Central memory CD8-positive, alpha-beta T cell (primary cell): ENCODE measurements around the gene UPF3A.

ENCODE experiments used
- ATAC-seq: fragments of 150-1000 bp; cut with Tn5 transposase; replicated peaks from 2 replicates; pipeline ENCODE4 v1.10.0; 2022; ENCODE audit warnings: mild to moderate bottlenecking, moderate FRiP score, moderate number of reproducible peaks; ENCODE audit not compliant: poor library complexity, severe bottlenecking; ENCODE audit errors: extremely low read depth
- DNase-seq, 2 donors: peaks; one replicate each; pipeline ENCODE4 v3.0.0; 2021; ENCODE audit warnings: low spot score in 2 of 2
- H3K27ac Mint-ChIP-seq: one replicate; pipeline ENCODE4 v1.8.0; 2022; ENCODE audit warnings: low read depth, mild to moderate bottlenecking, moderate library complexity, mixed read lengths
- H3K27me3 Mint-ChIP-seq: one replicate; pipeline ENCODE4 v1.8.0; 2022; ENCODE audit warnings: mixed read lengths
- H3K36me3 Mint-ChIP-seq: one replicate; pipeline ENCODE4 v1.8.0; 2022; ENCODE audit warnings: mild to moderate bottlenecking, moderate library complexity, mixed read lengths; ENCODE audit not compliant: insufficient read depth
- H3K4me1 Mint-ChIP-seq: one replicate; pipeline ENCODE4 v1.8.0; 2022; ENCODE audit warnings: mixed read lengths
- H3K4me3 Mint-ChIP-seq: one replicate; pipeline ENCODE4 v1.8.0; 2022; ENCODE audit warnings: mild to moderate bottlenecking, moderate library complexity, mixed read lengths
- H3K9me3 Mint-ChIP-seq: one replicate; pipeline ENCODE4 v1.8.0; 2022; ENCODE audit warnings: mixed read lengths

Gene UPF3A

GRCh38 chr13:114296448-114296847, 15.0 kb downstream of the UPF3A start:
- ATAC-seq = no peak
- H3K36me3 Mint-ChIP-seq = peaks cover 47% of the 10 kb centered on the region
- no peak for DNase-seq
- peaks cover 9% of the 10 kb centered on the region for H3K4me1 Mint-ChIP-seq
- no peak overlapping the region for H3K4me3 Mint-ChIP-seq
- no peak overlapping the region for H3K27ac Mint-ChIP-seq
- no peaks in the 10 kb centered on the region for H3K27me3 Mint-ChIP-seq
- no peaks in the 10 kb centered on the region for H3K9me3 Mint-ChIP-seq

GRCh38 chr13:114296902-114297301, 15.5 kb downstream of the UPF3A start:
- no peak overlapping the region for H3K4me3 Mint-ChIP-seq
- no peak overlapping the region for H3K27ac Mint-ChIP-seq
- H3K36me3 Mint-ChIP-seq = peaks cover 46% of the 10 kb centered on the region
- no peak for DNase-seq
- H3K4me1 Mint-ChIP-seq = peaks cover 6% of the 10 kb centered on the region
- no peaks in the 10 kb centered on the region for H3K9me3 Mint-ChIP-seq
- no peak for ATAC-seq
- H3K27me3 Mint-ChIP-seq = no peaks in the 10 kb centered on the region

GRCh38 chr13:114298866-114299265, 17.5 kb downstream of the UPF3A start:
- H3K4me3 Mint-ChIP-seq = no peak overlapping the region

GRCh38 chr13:114299604-114300305, 18.4 kb downstream of the UPF3A start:
- H3K36me3 Mint-ChIP-seq = peaks cover 42% of the 10 kb centered on the region
- H3K9me3 Mint-ChIP-seq = no peaks in the 10 kb centered on the region
- DNase-seq (no peak), ATAC-seq (no peak)
- H3K27me3 Mint-ChIP-seq = no peaks in the 10 kb centered on the region
- no peak overlapping the region for H3K4me3 Mint-ChIP-seq
- no peak overlapping the region for H3K27ac Mint-ChIP-seq
- H3K4me1 Mint-ChIP-seq = peaks cover 6% of the 10 kb centered on the region

More at GRCh38 chr13:114298866-114299265, 17.5 kb downstream of the UPF3A start:
- H3K27ac Mint-ChIP-seq = no peak overlapping the region
- DNase-seq (no peak), ATAC-seq (no peak)
- peaks cover 42% of the 10 kb centered on the region for H3K36me3 Mint-ChIP-seq
- H3K27me3 Mint-ChIP-seq = no peaks in the 10 kb centered on the region
- no peaks in the 10 kb centered on the region for H3K9me3 Mint-ChIP-seq
- peaks cover 6% of the 10 kb centered on the region for H3K4me1 Mint-ChIP-seq

DNA sequence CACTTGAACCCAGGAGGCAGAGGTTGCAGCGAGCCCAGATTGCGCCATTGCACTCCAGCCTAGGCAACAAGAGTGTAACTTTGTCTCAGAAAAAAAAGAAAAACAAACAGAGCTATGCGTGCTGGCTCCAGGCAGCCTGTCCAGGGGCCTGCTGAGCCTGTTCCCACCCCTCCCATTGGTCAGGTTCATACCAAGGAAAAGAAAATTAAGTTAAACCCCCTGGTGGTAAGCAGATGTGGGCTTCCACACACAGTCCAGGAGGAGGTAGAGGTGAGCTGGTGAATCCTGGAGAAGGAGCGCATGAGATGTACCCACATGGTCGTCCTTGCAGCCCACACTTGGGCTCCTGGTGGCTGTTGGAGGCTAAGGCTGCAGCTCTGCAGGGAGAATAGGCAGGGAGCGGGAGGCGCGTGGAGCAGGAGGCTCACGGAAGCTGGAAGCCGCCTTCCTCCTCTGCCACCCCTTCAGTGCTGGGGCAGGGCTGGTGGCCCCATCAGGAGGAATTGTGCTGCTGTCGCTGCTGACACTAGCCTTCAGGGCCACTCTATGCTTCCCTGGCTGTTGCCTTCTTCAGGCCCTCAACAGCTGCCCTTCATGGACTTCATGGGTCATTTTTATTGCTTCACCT, 22.4 kb downstream of the UPF3A start:
- Mint-ChIP-seq H3K27ac (no peak overlapping the region), H3K36me3 (peaks cover 46% of the 10 kb centered on the region), H3K9me3 (no peaks in the 10 kb centered on the region), H3K27me3 (no peaks in the 10 kb centered on the region), H3K4me1 (no peaks in the 10 kb centered on the region), H3K4me3 (no peak overlapping the region)
- DNase-seq (no peak), ATAC-seq (no peak)

GRCh38 chr13:114304346-114305034, 23.1 kb downstream of the UPF3A start:
- ATAC-seq = no peak
- no peak for DNase-seq
- Mint-ChIP-seq H3K4me3 (no peak overlapping the region), H3K27me3 (no peaks in the 10 kb centered on the region), H3K4me1 (no peaks in the 10 kb centered on the region), H3K36me3 (peaks cover 43% of the 10 kb centered on the region), H3K9me3 (no peaks in the 10 kb centered on the region), H3K27ac (no peak overlapping the region)

- H3K36me3 Mint-ChIP-seq = peaks cover 20% of the 10 kb centered on the region
- ATAC-seq = no peak
- H3K9me3 Mint-ChIP-seq = no peaks in the 10 kb centered on the region
- no peak overlapping the region for H3K27ac Mint-ChIP-seq
- no peaks in the 10 kb centered on the region for H3K27me3 Mint-ChIP-seq
- peaks cover 13% of the 10 kb centered on the region for H3K4me1 Mint-ChIP-seq
- DNase-seq = no peak
- H3K4me3 Mint-ChIP-seq = no peak overlapping the region
These were observed 27.7 kb downstream of the UPF3A start for GRCh38 chr13:114309086-114309485.

DNA sequence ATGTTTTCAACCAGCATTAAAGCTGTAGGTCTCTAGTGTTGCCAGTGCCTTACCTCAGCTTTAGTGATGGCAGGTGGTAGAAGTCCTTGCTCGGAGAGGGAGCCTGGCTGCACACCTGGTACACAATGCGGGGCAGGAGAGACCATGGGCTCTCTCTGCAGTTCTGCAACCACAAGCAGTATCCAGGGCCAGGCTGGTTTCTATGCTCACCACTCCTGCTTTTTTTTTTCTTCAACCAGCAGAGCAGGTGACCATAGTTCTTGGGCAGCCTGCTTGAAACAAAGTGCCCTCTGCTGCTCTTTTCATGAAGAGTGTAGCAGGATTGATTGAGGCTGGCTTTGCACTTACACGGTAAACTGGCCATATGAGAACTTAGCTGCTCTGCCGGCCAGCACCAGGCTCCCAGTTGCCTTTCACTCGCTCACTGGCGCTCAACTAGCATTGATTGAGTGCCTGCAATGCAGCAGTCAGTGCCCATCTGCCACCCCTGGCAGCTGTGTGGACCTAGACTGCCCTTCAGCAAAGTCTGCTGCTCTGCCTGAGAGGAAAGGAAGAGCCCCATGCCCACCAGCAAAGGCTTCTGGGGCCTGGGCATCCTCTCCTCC, 28.5 kb downstream of the UPF3A start:
- H3K27ac Mint-ChIP-seq = no peak overlapping the region
- H3K36me3 Mint-ChIP-seq = peaks cover 18% of the 10 kb centered on the region
- H3K4me1 Mint-ChIP-seq = peaks cover 16% of the 10 kb centered on the region
- DNase-seq (no peak), ATAC-seq (no peak)
- no peaks in the 10 kb centered on the region for H3K27me3 Mint-ChIP-seq
- H3K9me3 Mint-ChIP-seq = no peaks in the 10 kb centered on the region
- H3K4me3 Mint-ChIP-seq = no peak overlapping the region

- Mint-ChIP-seq H3K4me1 (peaks cover 23% of the 10 kb centered on the region), H3K27ac (no peak overlapping the region), H3K4me3 (no peak overlapping the region), H3K9me3 (no peaks in the 10 kb centered on the region), H3K36me3 (peaks cover 15% of the 10 kb centered on the region), H3K27me3 (no peaks in the 10 kb centered on the region)
- DNase-seq (no peak), ATAC-seq (no peak)
These were observed 29.6 kb downstream of the UPF3A start for GRCh38 chr13:114310956-114311355.

DNA sequence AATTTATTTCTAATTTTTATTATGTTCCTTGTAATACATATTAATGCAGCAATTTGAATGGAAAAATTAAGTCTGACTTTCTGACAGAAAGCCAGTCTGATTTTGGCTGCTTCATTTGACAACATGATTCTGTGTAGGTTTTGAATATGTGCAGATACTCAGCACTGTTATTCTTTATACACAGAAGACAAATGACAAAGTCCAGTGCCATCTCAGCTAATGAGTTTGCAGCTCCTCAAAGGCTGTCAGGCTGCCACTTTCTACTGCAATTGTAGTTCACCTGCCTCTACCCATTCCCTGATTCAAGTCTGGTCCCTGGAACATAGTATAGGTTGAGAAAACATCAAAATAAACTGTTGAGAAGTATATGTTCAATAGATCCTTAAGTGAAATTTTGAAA, 30.0 kb downstream of the UPF3A start:
- no peaks in the 10 kb centered on the region for H3K9me3 Mint-ChIP-seq
- no peak for ATAC-seq
- H3K4me1 Mint-ChIP-seq = peaks cover 23% of the 10 kb centered on the region
- DNase-seq = no peak
- no peak overlapping the region for H3K27ac Mint-ChIP-seq
- H3K27me3 Mint-ChIP-seq = no peaks in the 10 kb centered on the region
- no peak overlapping the region for H3K4me3 Mint-ChIP-seq
- H3K36me3 Mint-ChIP-seq = peaks cover 13% of the 10 kb centered on the region

GRCh38 chr13:114311908-114312307, 30.5 kb downstream of the UPF3A start:
- H3K27ac Mint-ChIP-seq = no peak overlapping the region
- ATAC-seq (no peak), DNase-seq (no peak)
- no peak overlapping the region for H3K4me3 Mint-ChIP-seq
- H3K36me3 Mint-ChIP-seq = peaks cover 10% of the 10 kb centered on the region
- no peaks in the 10 kb centered on the region for H3K27me3 Mint-ChIP-seq
- H3K9me3 Mint-ChIP-seq = no peaks in the 10 kb centered on the region
- peaks cover 23% of the 10 kb centered on the region for H3K4me1 Mint-ChIP-seq

DNA sequence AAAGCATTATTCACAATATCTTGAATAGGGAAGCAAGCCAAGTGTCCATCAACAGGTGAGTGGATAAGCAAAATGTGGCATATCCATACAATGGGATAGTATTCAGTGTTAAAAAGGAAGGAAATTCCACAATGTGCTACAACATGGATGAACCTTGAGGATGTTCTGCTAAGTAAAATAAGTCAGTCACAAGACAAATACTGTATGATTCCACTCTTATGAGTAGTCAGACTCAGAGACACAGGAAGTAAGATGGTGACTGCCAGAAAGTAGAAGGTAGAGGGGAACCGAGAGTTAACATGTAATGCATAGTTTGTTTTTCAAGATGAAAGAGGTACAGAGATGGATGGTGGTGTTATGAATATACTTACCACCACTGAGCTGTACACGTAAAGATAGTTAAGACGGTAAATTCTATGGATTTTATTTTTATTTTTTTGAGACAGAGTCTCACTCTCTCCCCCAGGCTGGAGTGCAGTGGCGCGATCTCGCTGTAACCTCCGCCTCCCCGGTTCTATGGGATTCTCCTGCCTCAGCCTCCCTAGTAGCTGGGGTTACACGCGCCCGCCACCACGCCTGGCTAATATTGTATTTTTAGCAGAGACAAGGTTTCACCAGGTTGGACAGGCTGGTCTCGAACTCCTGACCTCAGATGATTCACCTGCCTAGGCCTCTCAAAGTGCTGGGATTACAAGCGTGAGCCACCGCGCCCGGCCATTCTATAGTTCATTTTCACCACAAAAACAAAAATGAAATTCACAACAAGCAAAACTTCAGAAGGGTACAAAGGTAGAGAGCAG, 31.9 kb downstream of the UPF3A start:
- no peak for DNase-seq
- ATAC-seq = no peak
- Mint-ChIP-seq H3K27me3 (no peaks in the 10 kb centered on the region), H3K4me1 (peaks cover 25% of the 10 kb centered on the region), H3K36me3 (peaks cover 9% of the 10 kb centered on the region), H3K9me3 (no peaks in the 10 kb centered on the region), H3K27ac (peak overlapping the region; percentile 94), H3K4me3 (peak overlapping the region; percentile 91)
